Epithelial cell of proximal tubule (primary cell): ENCODE measurements around the gene RETN. TPM values are rescaled to one million over a fixed set of nuclear protein-coding genes. Genes with fewer than 3 reads are reported as not detected.
"Not testable (repeated sequence)": the region's sequence is repeated elsewhere in the genome, so short reads cannot be mapped to it uniquely, and the experiment has no call there.

Source experiments
- DNase-seq: peaks from one replicate; pipeline ENCODE4 v3.0.0-alpha.2; 2011; ENCODE audit warnings: low read depth
- H3K4me3 ChIP-seq: 2 replicates; pipeline ENCODE4 v1.5.1; 2011; ENCODE audit warnings: low read depth, mild to moderate bottlenecking, low read length
- CTCF ChIP-seq: conservative IDR thresholded peaks from 2 replicates; pipeline ENCODE4 v1.5.1; 2012; ENCODE audit warnings: low read depth, mild to moderate bottlenecking, low read length
- total RNA-seq: library from RNA; depleted of rRNA; stranded (reverse); fragments of >200 nt; gene quantifications from 2 replicates; pipeline ENCODE4 v1.2.3, GENCODE V29; 2015

The RETN gene
- total RNA-seq, 1 donor from 2014 or later, result not detected

GRCh38 chr19:7639863-7640348 is 28.9 kb upstream of the RETN start:
- DNase-seq, result no peak
- H3K4me3 ChIP-seq, result no peak overlapping the region
- TF ChIP-seq CTCF, result no peak

GRCh38 chr19:7640803-7641202 is 28.0 kb upstream of the RETN start:
- TF ChIP-seq CTCF, result no peak
- no peak for DNase-seq
- no peak overlapping the region for H3K4me3 ChIP-seq

DNA sequence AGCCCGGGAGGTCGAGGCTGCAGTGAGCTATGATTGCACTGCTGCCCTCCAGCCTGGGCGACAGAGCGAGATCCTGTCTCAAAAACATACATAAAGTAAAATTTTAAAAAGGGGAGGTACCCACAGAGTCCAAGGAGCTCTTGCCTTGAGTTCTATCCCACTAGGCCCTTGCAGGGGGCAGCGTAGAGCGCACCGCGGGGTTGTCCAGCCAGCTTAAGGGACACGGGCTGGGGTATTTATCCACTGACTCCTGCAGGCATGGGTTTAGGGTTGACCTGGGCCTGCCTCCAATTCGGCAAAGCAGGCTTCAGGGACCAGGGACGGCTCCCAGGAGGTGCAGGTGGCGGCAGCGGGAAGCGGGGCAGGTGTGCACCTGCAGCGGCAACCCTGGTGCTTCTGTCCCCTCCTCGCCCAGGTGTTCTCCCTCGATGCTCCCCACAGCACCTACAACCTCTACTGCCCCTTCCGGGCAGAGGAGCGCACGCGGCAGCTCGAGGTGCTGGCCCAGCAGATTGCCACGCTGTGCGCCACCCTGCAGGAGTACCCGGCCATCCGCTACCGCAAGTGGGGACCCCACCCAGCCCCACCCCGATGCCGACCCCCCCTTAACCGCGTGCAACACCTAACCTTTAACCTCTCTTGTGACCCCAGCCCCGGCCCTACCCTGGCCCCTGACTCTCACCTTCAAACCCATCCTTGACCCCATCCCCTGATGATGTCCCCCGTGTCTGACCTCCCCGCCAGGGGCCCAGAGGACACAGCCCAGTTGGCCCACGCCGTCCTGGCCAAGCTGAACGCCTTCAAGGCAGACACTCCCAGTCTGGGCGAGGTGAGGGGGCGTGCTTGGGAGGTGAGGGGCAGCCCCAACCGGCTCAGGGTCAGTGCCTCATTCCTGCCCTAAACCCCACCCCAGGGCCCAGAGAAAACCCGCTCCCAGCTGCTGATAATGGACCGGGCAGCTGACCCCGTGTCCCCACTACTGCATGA is 27.3 kb upstream of the RETN start:
- H3K4me3 ChIP-seq, result no peak overlapping the region
- no peak for TF ChIP-seq CTCF
- no peak for DNase-seq

DNA sequence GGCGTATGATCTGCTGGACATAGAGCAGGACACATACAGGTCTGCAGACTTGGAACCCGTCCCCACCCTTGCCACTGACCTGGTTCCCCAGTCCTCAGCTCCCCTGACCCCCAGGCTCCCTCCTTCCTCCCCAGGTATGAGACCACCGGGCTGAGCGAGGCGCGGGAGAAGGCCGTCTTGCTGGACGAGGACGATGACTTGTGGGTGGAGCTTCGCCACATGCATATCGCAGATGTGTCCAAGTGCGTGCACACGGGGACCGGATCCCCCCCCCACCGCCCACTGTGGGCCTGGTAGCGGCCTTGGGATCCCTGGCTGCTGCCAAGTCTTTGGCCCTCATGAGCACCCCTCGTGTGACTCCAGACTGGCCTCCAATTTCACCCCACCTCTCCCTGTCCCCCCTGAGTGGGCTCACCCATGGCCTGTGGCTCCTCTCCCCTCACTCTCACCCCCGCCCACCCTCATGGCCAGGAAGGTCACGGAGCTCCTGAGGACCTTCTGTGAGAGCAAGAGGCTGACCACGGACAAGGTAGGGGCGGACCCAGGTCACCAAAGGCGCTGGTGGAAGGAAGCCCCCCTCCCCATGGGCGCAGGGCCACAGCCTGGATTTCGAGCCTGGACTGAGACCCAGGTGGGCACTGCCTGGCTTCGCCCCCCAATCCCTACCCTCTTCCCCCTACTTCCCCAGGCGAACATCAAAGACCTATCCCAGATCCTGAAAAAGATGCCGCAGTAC is 26.4 kb upstream of the RETN start:
- no peak overlapping the region for H3K4me3 ChIP-seq
- no peak for TF ChIP-seq CTCF
- no peak for DNase-seq

DNA sequence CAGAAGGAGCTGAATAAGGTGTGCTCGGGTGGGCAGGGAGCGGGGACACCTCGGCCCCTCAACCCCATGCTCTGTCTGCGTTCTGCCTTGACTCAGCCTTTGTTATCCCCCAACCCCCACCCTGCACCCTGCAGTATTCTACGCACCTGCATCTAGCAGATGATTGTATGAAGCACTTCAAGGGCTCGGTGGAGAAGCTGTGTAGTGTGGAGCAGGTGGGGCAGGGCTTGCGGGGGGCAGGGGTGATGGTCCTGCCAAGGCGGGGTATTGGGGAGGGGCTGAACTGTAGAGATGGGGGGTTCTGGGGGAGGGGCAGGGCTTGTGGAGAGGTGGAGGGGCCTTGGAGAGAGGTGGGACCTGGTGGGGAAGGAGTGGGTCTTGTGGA is 25.8 kb upstream of the RETN start:
- TF ChIP-seq CTCF, result no peak
- DNase-seq, result no peak
- no peak overlapping the region for H3K4me3 ChIP-seq

GRCh38 chr19:7643629-7644549 is 25.0 kb upstream of the RETN start:
- DNase-seq, H3K4me3 ChIP-seq: not testable (repeated sequence)

DNA sequence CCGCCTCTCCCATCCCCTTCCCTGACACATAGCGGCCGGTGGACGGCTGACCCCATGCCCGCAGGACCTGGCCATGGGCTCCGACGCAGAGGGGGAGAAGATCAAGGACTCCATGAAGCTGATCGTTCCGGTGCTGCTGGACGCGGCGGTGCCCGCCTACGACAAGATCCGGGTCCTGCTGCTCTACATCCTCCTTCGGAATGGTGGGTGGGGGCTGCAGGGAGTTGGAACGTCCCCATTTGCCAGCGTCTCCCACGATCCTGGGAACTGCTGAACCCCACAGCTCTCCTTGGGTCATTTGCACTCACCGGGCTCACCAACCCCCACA is 24.3 kb upstream of the RETN start:
- no peak for DNase-seq
- TF ChIP-seq CTCF, result no peak
- H3K4me3 ChIP-seq, result no peak overlapping the region
